Frontal cortex (tissue), 4 donors: Measurements from ENCODE around the gene TNFRSF19. TPM values are rescaled to one million over a fixed set of nuclear protein-coding genes. Genes with fewer than 3 reads are reported as not detected.
"Not testable (repeated sequence)": the region's sequence is repeated elsewhere in the genome, so short reads cannot be mapped to it uniquely, and the experiment has no call there.

Experiments
- DNase-seq, 2 donors: peaks; one replicate each; pipeline ENCODE4 v3.0.0; 2012; ENCODE audit warnings: low spot score in 2 of 2
- FAIRE-seq: peaks from 2 replicates; lab custom pipeline; 2012; peaks lifted over from hg19 to GRCh38; lab: Jason Lieb, UNC
- total RNA-seq: library from RNA; depleted of rRNA; stranded (reverse); fragments of >200 nt; gene quantifications from one replicate; pipeline ENCODE4 v1.2.3, GENCODE V29; 2014
- donor health status: control.
- donor health status: control.
- donor health status: control.

TNFRSF19 gene
- total RNA-seq, result 10.2 TPM

GRCh38 chr13:23570099-23570920 lies at the start of gene TNFRSF19:
TSS of gene TNFRSF19 (plus strand) at chr13:23570412. CDS start at chr13:23590184, 19,772 bp downstream.
- DNase-seq (no peak), FAIRE-seq (no peak)

- not testable (repeated sequence) for FAIRE-seq, DNase-seq
Observed at GRCh38 chr13:23529926-23530325, 40.3 kb upstream of the TNFRSF19 start.

GRCh38 chr13:23531446-23531845 lies 38.8 kb upstream of the TNFRSF19 start:
- DNase-seq (no peak), FAIRE-seq (no peak)

- DNase-seq, result no peak
- no peak for FAIRE-seq
Observed at GRCh38 chr13:23534090-23534489, 36.1 kb upstream of the TNFRSF19 start.

GRCh38 chr13:23541221-23541824 lies 28.9 kb upstream of the TNFRSF19 start:
- FAIRE-seq (no peak), DNase-seq (no peak)

GRCh38 chr13:23544668-23545067 lies 25.5 kb upstream of the TNFRSF19 start:
- FAIRE-seq (no peak), DNase-seq (no peak)

- no peak for DNase-seq
Observed at GRCh38 chr13:23547000-23547590, 23.1 kb upstream of the TNFRSF19 start.

GRCh38 chr13:23549724-23550123 lies 20.5 kb upstream of the TNFRSF19 start:
- FAIRE-seq (no peak), DNase-seq (no peak)

More at GRCh38 chr13:23547000-23547590, 23.1 kb upstream of the TNFRSF19 start:
- no peak for FAIRE-seq

- FAIRE-seq, result no peak
- no peak for DNase-seq
Observed at GRCh38 chr13:23550163-23550562, 20.0 kb upstream of the TNFRSF19 start.

GRCh38 chr13:23551213-23552008 lies 18.8 kb upstream of the TNFRSF19 start:
- no peak for DNase-seq
- no peak for FAIRE-seq

GRCh38 chr13:23552171-23552570 lies 18.0 kb upstream of the TNFRSF19 start:
- FAIRE-seq, result no peak
- no peak for DNase-seq

GRCh38 chr13:23552661-23553060 lies 17.6 kb upstream of the TNFRSF19 start:
- FAIRE-seq (no peak), DNase-seq (no peak)

GRCh38 chr13:23554000-23554399 lies 16.2 kb upstream of the TNFRSF19 start:
- DNase-seq (no peak), FAIRE-seq (no peak)

GRCh38 chr13:23557043-23557442 lies 13.2 kb upstream of the TNFRSF19 start:
- FAIRE-seq, result no peak
- DNase-seq, result no peak

GRCh38 chr13:23557733-23558132 lies 12.5 kb upstream of the TNFRSF19 start:
- FAIRE-seq (no peak), DNase-seq (no peak)

- DNase-seq, result peak in 1 of 2 donors; percentile 44
- no peak for FAIRE-seq
Observed at GRCh38 chr13:23558675-23559536, 11.3 kb upstream of the TNFRSF19 start.

- DNase-seq (no peak), FAIRE-seq (no peak)
Observed at GRCh38 chr13:23560571-23561089, 9.6 kb upstream of the TNFRSF19 start.

GRCh38 chr13:23561261-23561660 lies 9.0 kb upstream of the TNFRSF19 start:
- FAIRE-seq, result no peak

More at GRCh38 chr13:23561261-23561660, 9.0 kb upstream of the TNFRSF19 start:
- no peak for DNase-seq
